Natural killer cell (primary cell): ENCODE data around the gene PRRC1. TPM values are rescaled to one million over a fixed set of nuclear protein-coding genes. Genes with fewer than 3 reads are reported as not detected.

ENCODE experiments used
- ATAC-seq, 3 donors: fragments of 150-1000 bp in 2 of 3; fragments of 200-7000 bp in 1 of 3; cut with Tn5 transposase; 1 replicate in 1 of 3; 2 replicates in 2 of 3; pipeline ENCODE4 v1.10.0; 2021; ENCODE audit warnings: mild to moderate bottlenecking in 2 of 3, moderate library complexity in 2 of 3
- DNase-seq, 2 donors: peaks; one replicate each; pipeline versions ENCODE4 v3.0.0 to v3.0.0-alpha.2; 2013 to 2021; ENCODE audit warnings: mixed read lengths in 1 of 2
- H3K27ac ChIP-seq: one replicate; pipeline ENCODE4 v1.5.1; 2013; ENCODE audit warnings: mild to moderate bottlenecking, low read length
- H3K27me3 ChIP-seq: one replicate; pipeline ENCODE4 v1.6.1; 2013; ENCODE audit warnings: low read length; ENCODE audit not compliant: control insufficient read depth, insufficient read depth
- H3K36me3 ChIP-seq: one replicate; pipeline ENCODE4 v1.6.1; 2013; ENCODE audit warnings: low read length; ENCODE audit not compliant: control insufficient read depth, insufficient read depth
- H3K4me1 ChIP-seq: one replicate; pipeline ENCODE4 v1.6.1; 2013; ENCODE audit warnings: low read length; ENCODE audit not compliant: control insufficient read depth, insufficient read depth
- H3K4me3 ChIP-seq: one replicate; pipeline ENCODE4 v1.5.1; 2013; ENCODE audit warnings: low read length
- H3K9me3 ChIP-seq: one replicate; pipeline ENCODE4 v1.6.1; 2013; ENCODE audit warnings: low read length; ENCODE audit not compliant: control insufficient read depth, insufficient read depth
- H3K27ac Mint-ChIP-seq, 2 donors: one replicate each; pipeline ENCODE4 v1.8.0; 2022; ENCODE audit warnings: mild to moderate bottlenecking in 2 of 2, mixed read lengths in 2 of 2, moderate library complexity in 1 of 2
- H3K27me3 Mint-ChIP-seq, 2 donors: one replicate each; pipeline ENCODE4 v1.8.0; 2022; ENCODE audit warnings: low read depth in 2 of 2, mixed read lengths in 2 of 2
- H3K36me3 Mint-ChIP-seq: one replicate; pipeline ENCODE4 v1.8.0; 2022; ENCODE audit warnings: mixed read lengths
- H3K4me1 Mint-ChIP-seq, 2 donors: one replicate each; pipeline ENCODE4 v1.8.0; 2022; ENCODE audit warnings: mixed read lengths in 2 of 2
- H3K4me3 Mint-ChIP-seq: one replicate; pipeline ENCODE4 v1.8.0; 2022; ENCODE audit warnings: mild to moderate bottlenecking, moderate library complexity, mixed read lengths
- H3K9me3 Mint-ChIP-seq, 2 donors: one replicate each; pipeline ENCODE4 v1.8.0; 2022; ENCODE audit warnings: mixed read lengths in 2 of 2
- CTCF ChIP-seq: fragments of 200-600 bp; IDR thresholded peaks from one replicate; pipeline ENCODE4 v1.8.0; 2022; ENCODE audit warnings: antibody characterized with exemption
- WGBS: methylation state at CpG from one replicate; pipeline ENCODE4 v1.1.7; 2013; ENCODE audit warnings: missing lambda C conversion rate; ENCODE audit not compliant: insufficient coverage; 5-methylcytosine and 5-hydroxymethylcytosine counted together
- intact Hi-C: fragments of 100-400 bp; cut with micrococcal nuclease; formaldehyde crosslinking; loops from one replicate; pipeline ENCODE4 v1.14.2; 2022
- total RNA-seq, 4 donors: library from RNA; stranded (reverse); fragments of 120-200 nt in 1 of 4; gene quantifications; one replicate each; pipeline versions ENCODE4 v1.2.3 to v1.2.4, GENCODE V29; 2013 to 2022

PRRC1 gene
- total RNA-seq, 3 donors from 2014 or later (not counting 1 experiment from before 2014, with no cell fraction given): 37.7 to 41.1 (median 39.6) TPM

- peaks cover 2% of the 10 kb centered on the region for H3K27me3 ChIP-seq
- no peaks in the 10 kb centered on the region for H3K9me3 ChIP-seq
- no peaks in the 10 kb centered on the region for H3K36me3 ChIP-seq
- Mint-ChIP-seq H3K36me3 (no peaks in the 10 kb centered on the region), H3K4me3 (no peak overlapping the region), H3K4me1 (no peaks in the 10 kb centered on the region), H3K27me3 (peaks cover 16 to 22% of the 10 kb centered on the region in 2 donors), H3K27ac (no peak overlapping the region), H3K9me3 (no peaks in the 10 kb centered on the region)
- no peak for ATAC-seq
- DNase-seq: no peak
- no peak overlapping the region for H3K4me3 ChIP-seq
- no peak for TF ChIP-seq CTCF
- H3K4me1 ChIP-seq: no peaks in the 10 kb centered on the region
- 77% methylated on average over 1 of the region's 2 CpGs for WGBS
- no peak overlapping the region for H3K27ac ChIP-seq
- intact Hi-C loops: no loop called here
Measured at GRCh38 chr5:127505905-127506304, 11.5 kb upstream of the PRRC1 start.

- 81% methylated on average over 6 of the region's 6 CpGs for WGBS
- Mint-ChIP-seq H3K4me1 (no peaks in the 10 kb centered on the region), H3K4me3 (no peak overlapping the region), H3K27ac (no peak overlapping the region), H3K36me3 (no peaks in the 10 kb centered on the region), H3K27me3 (peaks cover 22 to 24% of the 10 kb centered on the region in 2 donors), H3K9me3 (no peaks in the 10 kb centered on the region)
- DNase-seq (no peak), ATAC-seq (no peak)
- Histone ChIP-seq H3K36me3 (no peaks in the 10 kb centered on the region), H3K4me3 (no peak overlapping the region), H3K9me3 (no peaks in the 10 kb centered on the region), H3K4me1 (no peaks in the 10 kb centered on the region), H3K27me3 (peaks cover 2% of the 10 kb centered on the region), H3K27ac (no peak overlapping the region)
- TF ChIP-seq CTCF: no peak
- intact Hi-C loops: no loop called here
Measured at GRCh38 chr5:127506616-127507015, 10.8 kb upstream of the PRRC1 start.

GRCh38 chr5:127508644-127509373 lies 8.6 kb upstream of the PRRC1 start:
- Mint-ChIP-seq H3K4me3 (no peak overlapping the region), H3K4me1 (no peaks in the 10 kb centered on the region)

More at GRCh38 chr5:127508644-127509373, 8.6 kb upstream of the PRRC1 start:
- Histone ChIP-seq H3K36me3 (no peaks in the 10 kb centered on the region), H3K4me3 (no peak overlapping the region), H3K27ac (no peak overlapping the region), H3K27me3 (peaks cover 4% of the 10 kb centered on the region), H3K4me1 (no peaks in the 10 kb centered on the region), H3K9me3 (no peaks in the 10 kb centered on the region)
- H3K27me3 Mint-ChIP-seq: peaks cover 35 to 36% of the 10 kb centered on the region in 2 donors
- TF ChIP-seq CTCF: no peak
- no peak overlapping the region for H3K27ac Mint-ChIP-seq
- H3K36me3 Mint-ChIP-seq: no peaks in the 10 kb centered on the region
- no peaks in the 10 kb centered on the region for H3K9me3 Mint-ChIP-seq
- intact Hi-C loops: no loop called here
- no peak for ATAC-seq
- 100% methylated on average over 1 of the region's 2 CpGs for WGBS
- DNase-seq: no peak
